Measurements from ENCODE around the gene CMIP.

CMIP gene

GRCh38 chr16:81539009-81539758, 94.6 kb downstream of the CMIP start:
- no peak for DNase-seq

GRCh38 chr16:81539759-81540472, 95.3 kb downstream of the CMIP start:
- no peak for DNase-seq

GRCh38 chr16:81541314-81541713, 96.7 kb downstream of the CMIP start:
- DNase-seq = no peak

GRCh38 chr16:81542609-81543570, 98.3 kb downstream of the CMIP start:
- no peak for DNase-seq

GRCh38 chr16:81543571-81543970, 99.0 kb downstream of the CMIP start:
- no peak for DNase-seq

GRCh38 chr16:81544261-81544660, 99.7 kb downstream of the CMIP start:
- DNase-seq = peak; percentile 75

GRCh38 chr16:81544700-81545271, 100.2 kb downstream of the CMIP start:
- DNase-seq = peak; percentile 57

- no peak for DNase-seq
Observed at GRCh38 chr16:81545470-81546250, 101.1 kb downstream of the CMIP start.

- no peak for DNase-seq
Observed at GRCh38 chr16:81546781-81547180, 102.2 kb downstream of the CMIP start.

GRCh38 chr16:81547194-81547938, 102.8 kb downstream of the CMIP start:
- DNase-seq = peak; percentile 36

- no peak for DNase-seq
Observed at GRCh38 chr16:81547939-81548216, 103.3 kb downstream of the CMIP start.

GRCh38 chr16:81548551-81548875, 103.9 kb downstream of the CMIP start:
- no peak for DNase-seq

- DNase-seq = no peak
Observed at GRCh38 chr16:81548876-81549546, 104.4 kb downstream of the CMIP start.

- no peak for DNase-seq
Observed at GRCh38 chr16:81549547-81550431, 105.2 kb downstream of the CMIP start.

- no peak for DNase-seq
Observed at GRCh38 chr16:81550432-81550808, 105.8 kb downstream of the CMIP start.

GRCh38 chr16:81551151-81551808, 106.7 kb downstream of the CMIP start:
- DNase-seq = peak; percentile 66

GRCh38 chr16:81551821-81552304, 107.3 kb downstream of the CMIP start:
- DNase-seq = peak; percentile 74

- DNase-seq = no peak
Observed at GRCh38 chr16:81552743-81553079, 108.1 kb downstream of the CMIP start.

GRCh38 chr16:81553080-81553813, 108.6 kb downstream of the CMIP start:
- no peak for DNase-seq

All from hematopoietic multipotent progenitor cell treated with erythropoietin and hydrocortisone succinate and interleukin-3 and kit ligand, for 4 days (in vitro differentiated cells).